Measurements from ENCODE around the gene TUBB6. TPM values are rescaled to one million over a fixed set of nuclear protein-coding genes. Genes with fewer than 3 reads are reported as not detected.

TUBB6 gene
- polyA plus RNA-seq, 1 donor from 2014 or later, result 3.8 TPM

DNA sequence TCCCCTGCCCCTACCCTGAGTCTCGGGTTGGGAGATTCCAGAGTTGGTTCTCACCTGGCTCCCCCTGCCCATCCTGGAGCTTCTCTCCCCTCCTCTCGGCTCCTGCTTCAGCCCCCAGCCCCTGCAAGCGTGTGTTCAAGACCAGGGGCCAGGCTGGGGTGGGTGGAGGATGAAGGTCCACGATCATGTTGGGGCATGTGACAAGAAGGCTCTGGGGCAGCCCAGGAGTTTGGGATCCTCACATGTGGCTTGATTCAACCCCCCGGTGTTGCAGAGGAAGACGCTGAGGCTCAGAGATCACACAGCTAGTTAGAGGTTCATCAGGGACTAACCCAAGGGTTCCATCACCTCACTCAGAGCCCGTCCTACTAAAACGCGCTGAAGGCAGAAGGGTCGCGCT, 14.2 kb upstream of the TUBB6 start:
- no peak overlapping the region for H3K27ac ChIP-seq (ENCODE audit: low read length)
- peaks cover 9% of the 10 kb centered on the region for H3K27me3 ChIP-seq (ENCODE audit: insufficient read depth, low read depth, low read length)
- H2AFZ ChIP-seq (ENCODE audit: low read depth, low read length), result no peak overlapping the region
- no peak overlapping the region for H3K4me2 ChIP-seq (ENCODE audit: low read length)
- no peak overlapping the region for H3K9ac ChIP-seq (ENCODE audit: low read length)
- H3K4me3 ChIP-seq (ENCODE audit: low read length), result no peak overlapping the region
- no peaks in the 10 kb centered on the region for H3K79me2 ChIP-seq (replicated peaks; ENCODE audit: insufficient read depth, low read length)
- H3F3A ChIP-seq (ENCODE audit: insufficient read depth, low read length, poor library complexity, severe bottlenecking), result no peaks in the 10 kb centered on the region
- no peaks in the 10 kb centered on the region for H3K9me3 ChIP-seq (ENCODE audit: low read length)
- H3K36me3 ChIP-seq (ENCODE audit: insufficient read depth, low read length), result no peaks in the 10 kb centered on the region
- H3K9me2 ChIP-seq (ENCODE audit: insufficient read depth, low read length), result no peaks in the 10 kb centered on the region
- no peaks in the 10 kb centered on the region for H4K20me1 ChIP-seq (ENCODE audit: insufficient read depth)
- TF ChIP-seq SMC3 (conservative IDR thresholded peaks at IDR 0.05; ENCODE audit: poor library complexity), result no peak
- no peak for TF ChIP-seq TAF1 (IDR thresholded peaks at IDR 0.05; ENCODE audit: low read depth)
- no peak for TF ChIP-seq REST (IDR thresholded peaks at IDR 0.05; ENCODE audit: borderline replicate concordance)
- TF ChIP-seq, protein P1, sequence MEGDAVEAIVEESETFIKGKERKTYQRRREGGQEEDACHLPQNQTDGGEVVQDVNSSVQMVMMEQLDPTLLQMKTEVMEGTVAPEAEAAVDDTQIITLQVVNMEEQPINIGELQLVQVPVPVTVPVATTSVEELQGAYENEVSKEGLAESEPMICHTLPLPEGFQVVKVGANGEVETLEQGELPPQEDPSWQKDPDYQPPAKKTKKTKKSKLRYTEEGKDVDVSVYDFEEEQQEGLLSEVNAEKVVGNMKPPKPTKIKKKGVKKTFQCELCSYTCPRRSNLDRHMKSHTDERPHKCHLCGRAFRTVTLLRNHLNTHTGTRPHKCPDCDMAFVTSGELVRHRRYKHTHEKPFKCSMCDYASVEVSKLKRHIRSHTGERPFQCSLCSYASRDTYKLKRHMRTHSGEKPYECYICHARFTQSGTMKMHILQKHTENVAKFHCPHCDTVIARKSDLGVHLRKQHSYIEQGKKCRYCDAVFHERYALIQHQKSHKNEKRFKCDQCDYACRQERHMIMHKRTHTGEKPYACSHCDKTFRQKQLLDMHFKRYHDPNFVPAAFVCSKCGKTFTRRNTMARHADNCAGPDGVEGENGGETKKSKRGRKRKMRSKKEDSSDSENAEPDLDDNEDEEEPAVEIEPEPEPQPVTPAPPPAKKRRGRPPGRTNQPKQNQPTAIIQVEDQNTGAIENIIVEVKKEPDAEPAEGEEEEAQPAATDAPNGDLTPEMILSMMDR (IDR thresholded peaks at IDR 0.05; ENCODE audit: poor library complexity, severe bottlenecking), result no peak
- no peak for TF ChIP-seq EP300 (conservative IDR thresholded peaks at IDR 0.05; ENCODE audit: poor library complexity, severe bottlenecking)
- TF ChIP-seq POLR2AphosphoS5 (IDR thresholded peaks at IDR 0.05), result no peak
- no peak for TF ChIP-seq EZH2 (IDR thresholded peaks at IDR 0.05; ENCODE audit: borderline replicate concordance, insufficient read depth, low read length, poor library complexity, severe bottlenecking)
- no peak for TF ChIP-seq MXI1 (conservative IDR thresholded peaks at IDR 0.05; ENCODE audit: poor library complexity, severe bottlenecking)
- no peak for TF ChIP-seq RAD21 (conservative IDR thresholded peaks at IDR 0.05)

- Histone ChIP-seq H3F3A (ENCODE audit: insufficient read depth, low read length, poor library complexity, severe bottlenecking) (no peaks in the 10 kb centered on the region), H3K4me2 (ENCODE audit: low read length) (no peak overlapping the region), H3K36me3 (ENCODE audit: insufficient read depth, low read length) (no peaks in the 10 kb centered on the region), H4K20me1 (ENCODE audit: insufficient read depth) (no peaks in the 10 kb centered on the region), H3K9me2 (ENCODE audit: insufficient read depth, low read length) (no peaks in the 10 kb centered on the region), H3K79me2 (replicated peaks; ENCODE audit: insufficient read depth, low read length) (no peaks in the 10 kb centered on the region), H3K9ac (ENCODE audit: low read length) (no peak overlapping the region), H3K27me3 (ENCODE audit: insufficient read depth, low read depth, low read length) (no peaks in the 10 kb centered on the region), H3K9me3 (ENCODE audit: low read length) (no peaks in the 10 kb centered on the region), H3K27ac (ENCODE audit: low read length) (no peak overlapping the region), H3K4me3 (ENCODE audit: low read length) (no peak overlapping the region), H2AFZ (ENCODE audit: low read depth, low read length) (no peak overlapping the region)
- TF ChIP-seq EP300 (conservative IDR thresholded peaks at IDR 0.05; ENCODE audit: poor library complexity, severe bottlenecking) (no peak), EZH2 (IDR thresholded peaks at IDR 0.05; ENCODE audit: borderline replicate concordance, insufficient read depth, low read length, poor library complexity, severe bottlenecking) (no peak), RAD21 (conservative IDR thresholded peaks at IDR 0.05) (no peak), SMC3 (conservative IDR thresholded peaks at IDR 0.05; ENCODE audit: poor library complexity) (no peak), POLR2AphosphoS5 (IDR thresholded peaks at IDR 0.05) (no peak), REST (IDR thresholded peaks at IDR 0.05; ENCODE audit: borderline replicate concordance) (no peak)
Observed at GRCh38 chr18:12295389-12296086, 12.5 kb upstream of the TUBB6 start.

Measured in neural cell (in vitro differentiated cells).